ENCODE data around the gene SEC61A2.
"Not testable (repeated sequence)": the region's sequence is repeated elsewhere in the genome, so short reads cannot be mapped to it uniquely, and the experiment has no call there.

The SEC61A2 gene

DNA sequence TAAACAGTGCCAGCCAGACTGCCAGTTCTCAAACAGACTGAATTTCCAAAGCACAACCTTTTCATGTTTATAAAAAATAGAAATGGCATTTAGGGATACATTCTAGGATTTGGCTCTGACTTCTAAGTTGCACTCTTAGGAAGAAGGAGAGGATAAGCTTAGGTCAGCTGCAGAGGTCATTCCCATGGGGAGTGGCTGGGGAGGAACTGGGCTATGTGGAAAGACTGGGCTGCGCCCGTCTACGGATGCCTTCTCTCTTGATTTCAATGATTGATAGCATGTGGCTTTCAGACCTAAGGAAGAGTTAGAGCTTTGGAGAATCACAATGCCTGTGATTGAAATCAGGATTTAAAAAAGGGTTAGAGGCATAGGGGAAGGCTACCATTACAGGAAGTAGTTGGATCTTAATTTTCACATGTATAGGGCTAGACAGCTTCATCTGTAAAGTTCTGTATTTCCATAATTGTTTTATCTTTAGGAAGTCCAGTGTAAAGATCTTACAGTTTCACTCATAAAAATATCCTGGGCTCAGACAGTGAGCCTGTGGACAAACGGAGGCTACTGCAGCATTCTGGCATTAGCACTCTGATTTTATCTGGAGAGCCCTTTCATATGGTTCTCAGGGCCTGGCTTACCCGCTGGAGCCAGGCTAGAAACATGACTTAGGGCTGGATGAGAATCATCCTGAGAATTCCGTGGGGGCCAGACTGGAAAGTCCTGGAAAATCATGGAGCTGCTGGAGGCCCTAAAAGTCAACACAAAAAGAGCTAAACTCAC, 36.7 kb downstream of the SEC61A2 start:
- no peak for DNase-seq (ENCODE audit: low read depth)
- no peak for TF ChIP-seq CTCF (IDR thresholded peaks at IDR 0.05; ENCODE audit: insufficient read depth, low read depth, low read length, missing control alignments)
- no peak overlapping the region for H3K4me3 ChIP-seq (ENCODE audit: low read length)

- DNase-seq (ENCODE audit: low read depth) = not testable (repeated sequence)
Observed at GRCh38 chr10:12171512-12171911, 42.0 kb downstream of the SEC61A2 start.

GRCh38 chr10:12177642-12178041, 48.2 kb downstream of the SEC61A2 start:
- no peak overlapping the region for H3K4me3 ChIP-seq (ENCODE audit: low read length)
- DNase-seq (ENCODE audit: low read depth) = peak; percentile 30
- TF ChIP-seq CTCF (IDR thresholded peaks at IDR 0.05; ENCODE audit: insufficient read depth, low read depth, low read length, missing control alignments) = no peak

More at GRCh38 chr10:12171512-12171911, 42.0 kb downstream of the SEC61A2 start:
- H3K4me3 ChIP-seq (ENCODE audit: low read length) = not testable (repeated sequence)

- no peak overlapping the region for H3K4me3 ChIP-seq (ENCODE audit: low read length)
- TF ChIP-seq CTCF (IDR thresholded peaks at IDR 0.05; ENCODE audit: insufficient read depth, low read depth, low read length, missing control alignments) = no peak
- no peak for DNase-seq (ENCODE audit: low read depth)
Observed at GRCh38 chr10:12179606-12180170, 50.2 kb downstream of the SEC61A2 start.

- TF ChIP-seq CTCF (IDR thresholded peaks at IDR 0.05; ENCODE audit: insufficient read depth, low read depth, low read length, missing control alignments) = no peak
- H3K4me3 ChIP-seq (ENCODE audit: low read length) = no peak overlapping the region
- DNase-seq (ENCODE audit: low read depth) = peak; percentile 19
Observed at GRCh38 chr10:12180221-12180974, 50.9 kb downstream of the SEC61A2 start.

GRCh38 chr10:12181065-12181775, 51.7 kb downstream of the SEC61A2 start:
- peak; percentile 66 for DNase-seq (ENCODE audit: low read depth)
- no peak overlapping the region for H3K4me3 ChIP-seq (ENCODE audit: low read length)
- no peak for TF ChIP-seq CTCF (IDR thresholded peaks at IDR 0.05; ENCODE audit: insufficient read depth, low read depth, low read length, missing control alignments)

DNA sequence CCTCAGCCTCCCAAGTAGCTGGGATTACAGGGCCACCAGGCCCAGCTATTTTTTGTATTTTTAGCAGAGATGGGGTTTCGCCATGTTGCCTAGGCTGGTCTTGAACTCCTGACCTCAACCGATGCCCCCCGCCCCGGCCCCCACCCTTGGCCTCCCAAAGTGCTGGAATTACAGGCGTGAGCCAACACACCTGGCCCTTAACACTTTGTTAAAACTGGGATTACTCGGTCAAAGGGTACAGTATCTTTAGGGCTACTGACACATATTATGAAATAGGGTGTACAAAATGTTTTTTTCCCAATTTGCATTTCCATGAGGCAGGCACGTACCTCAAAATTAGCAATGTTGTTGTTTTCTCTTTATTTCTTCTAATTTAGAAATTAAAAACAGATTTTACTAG, 54.7 kb downstream of the SEC61A2 start:
- no peak for DNase-seq (ENCODE audit: low read depth)
- H3K4me3 ChIP-seq (ENCODE audit: low read length) = no peak overlapping the region
- no peak for TF ChIP-seq CTCF (IDR thresholded peaks at IDR 0.05; ENCODE audit: insufficient read depth, low read depth, low read length, missing control alignments)
